Adrenal gland (tissue), 5 donors: ENCODE results near the gene POLQ.

Source experiments
- POLR2A ChIP-seq, 2 donors: fragments of 450-650 bp; IDR thresholded peaks; one replicate each; pipeline ENCODE4 v1.6.1; 2017; ENCODE audit warnings: antibody characterized with exemption in 2 of 2, mild to moderate bottlenecking in 2 of 2, moderate library complexity in 1 of 2
- TF ChIP-seq, protein P1 (sequence below), 6 experiments: fragments of 450-650 bp in 4 of 6; fragments of 200-600 bp in 2 of 6; sonication (generic) in 1 of 6; IDR thresholded peaks; 1 replicate in 5 of 6; 2 replicates in 1 of 6; pipeline versions ENCODE4 v1.5.1 to v1.8.0; 2016 to 2021; ENCODE audit warnings: antibody characterized with exemption in 6 of 6, mild to moderate bottlenecking in 2 of 6, moderate library complexity in 1 of 6
- donor health status: DM: no; HTN: no; CAD: no.

DNA sequence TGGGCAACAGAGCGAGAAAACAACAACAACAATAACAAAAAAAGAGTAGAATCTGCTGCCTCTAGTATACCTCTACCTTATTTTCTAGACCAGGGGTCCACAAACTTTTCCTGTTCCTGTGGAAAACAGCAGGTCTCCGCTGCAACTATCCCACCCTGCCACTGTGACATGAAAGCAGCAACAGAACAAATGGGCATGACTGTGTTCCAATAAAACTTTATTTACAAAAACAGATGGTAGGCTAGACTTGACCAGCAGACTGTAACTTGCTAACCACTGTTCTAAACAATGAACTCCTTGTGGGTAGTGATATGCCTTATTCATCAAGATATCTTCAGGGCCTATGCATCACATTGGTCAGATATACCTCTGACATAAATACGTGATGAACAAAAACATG is 25.3 kb downstream of the POLQ start:
- TF ChIP-seq, protein P1, sequence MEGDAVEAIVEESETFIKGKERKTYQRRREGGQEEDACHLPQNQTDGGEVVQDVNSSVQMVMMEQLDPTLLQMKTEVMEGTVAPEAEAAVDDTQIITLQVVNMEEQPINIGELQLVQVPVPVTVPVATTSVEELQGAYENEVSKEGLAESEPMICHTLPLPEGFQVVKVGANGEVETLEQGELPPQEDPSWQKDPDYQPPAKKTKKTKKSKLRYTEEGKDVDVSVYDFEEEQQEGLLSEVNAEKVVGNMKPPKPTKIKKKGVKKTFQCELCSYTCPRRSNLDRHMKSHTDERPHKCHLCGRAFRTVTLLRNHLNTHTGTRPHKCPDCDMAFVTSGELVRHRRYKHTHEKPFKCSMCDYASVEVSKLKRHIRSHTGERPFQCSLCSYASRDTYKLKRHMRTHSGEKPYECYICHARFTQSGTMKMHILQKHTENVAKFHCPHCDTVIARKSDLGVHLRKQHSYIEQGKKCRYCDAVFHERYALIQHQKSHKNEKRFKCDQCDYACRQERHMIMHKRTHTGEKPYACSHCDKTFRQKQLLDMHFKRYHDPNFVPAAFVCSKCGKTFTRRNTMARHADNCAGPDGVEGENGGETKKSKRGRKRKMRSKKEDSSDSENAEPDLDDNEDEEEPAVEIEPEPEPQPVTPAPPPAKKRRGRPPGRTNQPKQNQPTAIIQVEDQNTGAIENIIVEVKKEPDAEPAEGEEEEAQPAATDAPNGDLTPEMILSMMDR (IDR thresholded peaks at IDR 0.05), result no peak
- TF ChIP-seq POLR2A (IDR thresholded peaks at IDR 0.05), result no peak
